A673 (cell line): ENCODE data around the gene CFAP97D1.
"Not testable (repeated sequence)": the region's sequence is repeated elsewhere in the genome, so short reads cannot be mapped to it uniquely, and the experiment has no call there.

Source experiments
- CTCF ChIP-seq: fragments of 300-800, 200-600 bp; sonication (generic); conservative IDR thresholded peaks from 2 replicates; pipeline ENCODE4 v1.5.1; 2017; ENCODE audit warnings: low read depth, mild to moderate bottlenecking, antibody characterized with exemption, low read length, moderate library complexity, mixed read lengths
- EZH2 ChIP-seq: fragments of 200-600 bp; sonication (generic); IDR thresholded peaks from 2 replicates; pipeline ENCODE4 v1.6.1; 2017; ENCODE audit warnings: borderline replicate concordance, low read depth, mild to moderate bottlenecking, mixed read lengths, antibody characterized with exemption, low read length; ENCODE audit not compliant: poor library complexity, severe bottlenecking

- not testable (repeated sequence) for TF ChIP-seq CTCF, EZH2
Observed at GRCh38 chr17:43798024-43798423, 17.8 kb downstream of the CFAP97D1 start.
